Activated T-cell treated with anti-CD3 and anti-CD28 coated beads, Interleukin-2, amount 50 U/mL, for 48 hours (primary cell): ENCODE data around the gene NPC1L1.
A peak's percentile ranks its signal among the peaks of the same experiment; 100 is the strongest.
"Not testable (repeated sequence)": the region's sequence is repeated elsewhere in the genome, so short reads cannot be mapped to it uniquely, and the experiment has no call there.

Source experiments
- DNase-seq, 2 experiments: peaks; one replicate each; pipeline ENCODE4 v3.0.0-alpha.2; 2020

NPC1L1 gene

DNA sequence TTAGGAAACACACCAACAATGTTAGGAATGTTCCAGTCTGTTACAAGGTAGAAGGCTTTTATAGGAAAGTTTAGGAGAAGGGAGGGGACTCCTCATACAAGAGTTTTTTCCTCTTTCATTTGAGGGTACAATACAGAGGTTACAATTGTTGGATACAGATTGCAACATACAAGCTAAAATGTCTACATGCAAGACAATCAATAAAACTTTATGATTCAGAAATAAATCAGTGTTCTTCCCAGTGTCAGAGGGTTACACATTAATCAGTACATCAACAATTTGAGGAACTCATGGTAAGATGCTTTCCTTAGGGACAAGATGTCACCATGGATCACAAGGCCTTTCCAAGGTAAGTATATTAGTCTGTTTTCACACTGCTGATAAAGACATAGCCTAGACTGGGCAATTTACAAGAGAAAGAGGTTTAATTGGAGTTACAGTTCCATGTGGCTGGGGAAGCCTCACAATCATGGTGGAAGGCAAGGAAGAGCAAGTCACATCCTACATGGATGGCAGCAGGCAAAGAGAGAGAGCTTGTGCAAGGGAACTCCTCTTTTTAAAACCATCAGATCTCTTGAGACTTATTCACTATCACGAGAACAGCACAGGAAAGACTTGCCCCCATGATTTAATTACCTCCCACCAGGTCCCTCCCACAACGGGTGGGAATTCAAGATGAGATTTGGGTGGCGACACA is 34.4 kb downstream of the NPC1L1 start:
- not testable (repeated sequence) for DNase-seq

DNA sequence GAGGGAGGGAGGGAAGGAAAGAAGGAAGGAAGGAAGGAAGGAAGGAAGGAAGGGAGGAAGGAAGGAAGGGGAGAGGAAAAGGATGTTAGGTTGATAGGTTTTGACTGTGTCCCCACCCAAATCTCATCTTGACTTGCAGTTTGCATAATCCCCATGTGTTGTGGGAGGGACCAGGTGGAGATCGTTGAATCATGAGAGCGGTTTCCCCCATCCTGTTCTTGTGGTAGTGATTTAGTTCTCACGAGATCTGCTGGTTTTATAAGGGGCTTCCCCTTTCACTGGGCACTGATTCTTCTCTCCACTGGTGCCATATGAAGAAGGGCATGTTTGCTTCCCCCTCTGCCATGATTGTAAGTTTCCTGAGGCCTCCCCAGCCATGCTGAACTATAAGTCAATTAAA is 35.5 kb downstream of the NPC1L1 start:
- DNase-seq = no peak

DNA sequence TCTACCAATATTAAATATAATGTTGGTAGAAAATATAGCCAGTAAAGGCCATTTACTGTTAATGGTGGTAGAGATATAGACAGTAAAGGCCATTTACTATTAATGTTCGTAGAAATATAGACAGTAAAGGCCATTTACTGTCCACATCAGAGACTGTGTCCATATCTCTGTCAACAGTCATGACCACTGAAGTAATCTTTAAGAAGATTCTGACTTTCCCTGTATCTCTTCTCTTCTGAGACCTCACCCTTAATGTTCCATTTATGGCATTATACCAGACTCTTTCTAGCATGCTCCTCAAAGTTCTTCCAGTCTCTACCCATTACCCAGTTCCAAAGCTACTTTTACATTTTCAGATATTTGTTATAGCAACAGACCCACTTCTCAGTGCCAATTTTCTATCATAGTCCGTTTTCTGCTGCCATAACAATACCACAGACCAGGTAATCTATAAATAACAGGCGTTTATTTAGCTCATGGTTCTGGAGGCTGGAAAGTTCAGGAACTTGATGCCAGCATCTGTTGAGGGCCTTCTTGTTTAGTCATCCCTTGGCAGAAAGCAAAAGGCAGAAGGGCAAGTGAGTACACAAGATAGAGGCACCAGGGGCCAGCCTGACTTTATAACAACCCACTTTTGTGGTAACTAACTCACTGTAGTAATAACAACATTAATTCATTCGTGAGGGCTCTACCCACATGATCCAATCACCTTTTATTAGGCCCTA is 42.7 kb downstream of the NPC1L1 start:
- no peak for DNase-seq

DNA sequence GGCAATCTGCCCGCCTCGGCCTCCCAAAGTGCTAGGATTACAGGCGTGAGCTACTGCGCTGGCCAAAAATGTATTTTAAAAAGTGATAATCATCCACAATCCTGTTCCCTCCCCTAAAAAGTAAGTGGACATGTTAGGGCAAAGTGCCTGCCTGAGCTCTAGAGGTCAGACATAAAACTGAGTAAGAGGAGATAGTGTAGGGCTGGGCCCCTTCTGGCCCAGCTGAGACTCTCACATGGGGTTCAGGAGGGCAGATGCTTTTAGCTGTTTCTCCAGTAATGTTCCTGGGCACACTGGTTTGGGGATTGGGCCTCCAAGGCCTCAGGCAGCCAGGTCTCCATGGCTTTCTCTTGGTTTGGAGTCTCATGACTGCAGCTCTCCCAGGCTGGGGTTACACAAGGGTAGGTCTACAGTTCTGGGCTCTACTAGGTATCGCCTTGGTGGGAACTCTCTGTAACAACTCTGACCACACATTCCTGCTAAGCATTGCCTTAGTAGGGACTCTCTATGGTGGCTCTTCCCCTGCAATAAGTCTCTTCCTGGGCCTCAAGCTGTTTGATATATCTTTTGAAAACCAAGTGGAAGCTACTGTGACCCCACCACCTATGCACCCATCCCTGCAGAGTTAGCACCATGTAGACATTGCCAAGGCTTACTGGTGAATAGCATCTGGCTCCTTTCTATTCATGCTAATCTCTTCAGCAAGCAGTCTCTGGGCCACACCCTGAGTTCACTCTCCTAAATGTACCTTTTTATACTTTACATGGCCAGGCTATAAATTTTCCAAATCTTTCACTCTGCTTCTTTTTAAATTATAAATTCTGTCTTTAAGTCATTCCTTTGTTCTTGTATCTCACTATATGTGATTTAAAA is 43.7 kb downstream of the NPC1L1 start:
- no peak for DNase-seq

- no peak for DNase-seq
Measured at GRCh38 chr7:44496385-44496784, 44.7 kb downstream of the NPC1L1 start.

DNA sequence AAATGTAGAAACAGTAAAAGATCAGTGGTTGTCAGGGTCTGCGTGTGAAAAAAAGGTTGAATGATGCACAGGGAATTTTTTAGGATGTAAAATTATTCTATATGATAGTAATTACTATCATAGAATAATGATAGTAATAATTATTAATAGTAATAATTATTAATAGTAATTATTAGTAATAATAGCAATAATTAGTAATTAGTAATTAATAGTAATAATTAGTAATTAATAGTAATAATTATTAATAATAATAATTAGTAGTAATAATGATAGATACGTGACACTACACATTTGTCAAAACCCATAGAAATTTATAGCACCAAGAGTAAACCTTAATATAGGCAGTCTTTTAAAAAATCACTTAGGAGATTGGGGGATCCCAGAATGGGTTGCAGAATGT is 46.2 kb downstream of the NPC1L1 start:
- DNase-seq = no peak

DNA sequence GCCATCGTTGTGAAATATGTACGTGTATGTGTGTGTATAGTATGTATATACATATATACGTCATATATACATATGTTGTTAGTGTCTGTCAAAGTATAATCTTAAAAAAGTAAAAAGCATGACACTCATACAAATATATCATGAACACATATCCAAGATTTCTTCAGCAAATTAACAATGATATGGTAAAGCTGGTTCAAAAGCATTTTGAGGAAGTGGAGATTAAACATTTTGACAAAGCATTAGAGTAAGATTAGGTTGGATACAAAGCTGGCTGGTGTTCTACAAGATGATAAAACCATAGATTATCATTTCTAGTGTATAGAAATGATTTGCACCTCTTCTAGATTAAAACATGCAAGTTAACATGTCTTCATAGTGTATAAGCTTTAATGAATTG is 49.9 kb downstream of the NPC1L1 start:
- DNase-seq = no peak

- DNase-seq = peak; percentile 87 to 88
Measured at GRCh38 chr7:44490351-44491200, 50.6 kb downstream of the NPC1L1 start, which contains the start of gene NUDCD3. Gene NUDCD3, minus strand, starts transcription at chr7:44490658. Its CDS starts 58 bp downstream, at chr7:44490600.

GRCh38 chr7:44489955-44490350 is 51.2 kb downstream of the NPC1L1 start:
- no peak for DNase-seq

- DNase-seq = no peak
Measured at GRCh38 chr7:44488955-44489354, 52.2 kb downstream of the NPC1L1 start.

DNA sequence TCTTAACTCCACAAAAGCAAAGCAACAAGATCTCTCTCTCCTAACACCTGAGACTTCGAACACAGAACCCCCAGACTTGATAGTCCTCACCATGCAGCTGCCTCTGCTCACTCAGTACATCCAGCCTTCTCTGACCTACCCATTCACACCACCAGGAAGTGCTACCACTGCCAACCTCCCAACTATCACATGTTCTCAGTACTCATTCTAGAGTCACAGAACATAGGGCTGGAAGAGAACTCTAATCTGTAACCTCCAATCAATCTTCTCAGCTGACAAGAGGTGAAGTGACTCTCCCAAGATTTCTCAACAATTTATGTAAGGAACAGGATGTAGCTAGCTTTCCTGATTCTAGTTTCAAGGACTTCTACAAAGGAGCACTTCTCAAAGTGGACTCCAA is 54.4 kb downstream of the NPC1L1 start:
- no peak for DNase-seq

DNA sequence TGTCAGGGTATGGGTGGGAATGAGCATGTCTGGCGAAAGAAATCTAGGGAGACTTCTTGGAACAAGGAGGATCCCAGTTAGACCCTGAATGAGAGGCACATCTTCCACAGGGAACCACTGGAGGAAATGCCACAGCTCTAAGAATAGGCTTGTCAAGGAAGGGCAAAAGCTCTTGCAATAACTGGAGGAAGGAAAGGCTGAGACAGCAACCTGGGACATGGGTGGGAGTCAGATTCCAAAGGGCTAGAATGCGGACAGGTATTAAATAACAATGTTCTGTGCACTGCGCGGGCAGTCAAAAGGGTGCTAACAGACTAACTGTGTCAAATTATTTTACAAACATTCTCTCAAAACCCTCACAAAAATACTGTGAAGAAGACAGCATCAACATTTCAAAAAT is 55.1 kb downstream of the NPC1L1 start:
- no peak for DNase-seq

GRCh38 chr7:44484482-44485313 is 56.4 kb downstream of the NPC1L1 start:
- no peak for DNase-seq

DNA sequence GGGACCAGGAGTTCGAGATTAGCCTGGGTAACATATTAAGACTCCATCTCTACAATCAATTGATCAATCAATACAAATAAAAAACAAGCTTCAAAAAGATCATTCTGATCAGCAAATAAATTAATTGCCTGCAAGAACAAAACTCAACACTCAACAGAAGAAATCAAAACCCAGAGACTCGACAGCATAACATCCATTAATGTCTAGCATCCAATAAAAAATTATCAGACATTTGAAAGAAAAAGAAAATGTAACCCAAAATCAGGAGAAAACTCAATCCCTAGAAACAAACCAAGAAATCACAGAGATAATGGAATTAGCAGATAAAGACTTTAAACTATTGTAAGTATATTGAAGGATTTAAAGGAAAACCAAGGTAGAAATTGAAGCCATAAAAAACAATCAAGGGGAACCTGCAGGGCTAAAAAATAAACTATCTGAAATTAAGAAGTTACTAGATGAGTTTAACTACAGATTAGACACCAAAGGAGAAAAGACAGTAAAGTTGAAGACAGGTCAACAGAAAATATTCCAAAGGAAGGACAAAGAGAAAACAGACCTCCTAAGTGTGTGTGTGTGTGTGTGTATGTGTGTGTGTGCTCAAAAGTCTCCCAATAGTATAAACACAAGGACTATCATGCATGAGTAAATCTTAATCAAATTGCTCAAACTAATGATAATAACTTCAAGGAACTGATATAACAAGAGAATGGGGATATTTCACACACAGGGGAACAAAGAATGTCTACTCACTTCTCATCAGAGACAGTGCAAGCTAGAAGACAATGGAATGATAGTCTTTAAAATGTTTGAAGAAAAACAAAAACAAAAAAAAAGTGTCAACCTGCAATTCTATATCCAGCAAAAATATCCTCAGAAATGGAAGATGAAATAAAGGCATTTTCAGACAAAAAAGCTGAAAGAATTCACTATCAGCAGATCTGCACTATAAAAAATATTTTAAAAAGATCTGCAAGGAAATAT is 58.3 kb downstream of the NPC1L1 start:
- no peak for DNase-seq

DNA sequence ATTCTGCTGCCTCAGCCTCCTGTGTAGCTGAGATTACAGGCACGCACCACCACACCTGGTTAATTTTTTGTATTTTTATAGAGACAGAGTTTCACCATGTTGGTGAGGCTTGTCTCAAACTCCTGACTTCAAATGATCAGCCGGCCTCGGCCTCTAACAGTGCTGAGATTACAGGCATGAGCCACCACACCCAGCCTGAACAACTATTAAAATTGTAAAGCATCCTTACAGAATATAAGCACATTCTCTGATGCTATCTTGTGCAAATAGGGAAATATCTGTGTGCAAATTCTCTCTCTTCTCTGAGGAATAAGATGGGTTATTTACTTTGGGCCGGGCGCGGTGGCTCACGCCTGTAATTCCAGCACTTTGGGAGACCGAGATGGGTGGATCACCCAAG is 63.2 kb downstream of the NPC1L1 start:
- DNase-seq = no peak

DNA sequence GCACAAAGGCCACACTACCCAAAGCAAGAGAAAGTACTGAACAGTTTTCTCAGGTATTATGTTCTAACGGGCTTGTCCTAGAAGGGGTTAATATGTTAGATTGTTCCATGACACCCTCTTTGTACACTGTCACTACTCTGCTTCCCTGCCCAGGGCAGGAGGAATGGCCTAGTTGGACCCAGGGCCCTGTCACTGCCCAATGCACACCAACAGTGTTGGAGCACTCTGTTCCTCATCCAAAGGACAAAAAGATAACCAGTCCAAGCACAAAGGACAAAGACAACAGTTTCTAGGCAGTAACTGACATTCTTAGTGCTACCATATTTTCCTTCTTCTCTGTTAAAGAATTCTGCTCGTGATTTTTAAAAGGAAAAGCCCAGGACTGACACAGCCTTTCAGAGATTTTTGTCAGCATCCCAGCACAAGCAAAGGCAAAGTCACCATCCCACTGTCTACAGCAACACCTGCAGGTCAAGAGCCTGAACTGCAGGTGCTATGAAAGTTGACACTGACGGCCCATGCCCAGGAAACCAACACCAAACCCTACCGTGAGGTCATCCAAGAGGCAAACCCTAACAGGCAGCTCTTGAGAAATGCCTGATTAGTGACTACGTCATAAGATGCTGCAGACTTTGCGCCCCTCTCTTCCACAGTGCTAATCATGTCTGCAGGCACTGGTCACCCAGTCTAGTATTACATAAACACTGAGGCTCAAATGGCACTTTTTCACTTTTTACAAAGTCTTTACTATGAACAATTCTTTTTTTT is 63.9 kb downstream of the NPC1L1 start:
- DNase-seq = peak; percentile 71 to 74

DNA sequence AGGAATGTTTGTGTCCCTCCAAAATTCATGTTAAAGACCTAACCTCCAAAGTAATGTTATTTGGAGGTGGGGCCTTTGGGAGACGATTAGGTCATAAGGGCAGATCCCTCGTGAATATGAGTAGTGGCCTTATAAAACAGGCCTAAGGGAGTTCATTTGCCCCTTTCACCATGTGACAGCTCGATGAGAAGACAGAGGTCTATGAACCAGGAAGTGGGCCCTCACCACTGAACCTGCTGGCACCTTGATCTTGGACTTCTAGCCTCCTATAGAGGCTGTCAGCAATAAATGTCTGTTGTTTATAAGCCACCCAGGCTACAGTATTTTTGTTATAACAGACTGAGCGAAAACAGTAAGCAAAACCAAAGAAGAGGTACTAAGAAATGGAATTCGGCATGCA is 64.8 kb downstream of the NPC1L1 start:
- no peak for DNase-seq

- no peak for DNase-seq
Measured at GRCh38 chr7:44473295-44473694, 67.8 kb downstream of the NPC1L1 start.

DNA sequence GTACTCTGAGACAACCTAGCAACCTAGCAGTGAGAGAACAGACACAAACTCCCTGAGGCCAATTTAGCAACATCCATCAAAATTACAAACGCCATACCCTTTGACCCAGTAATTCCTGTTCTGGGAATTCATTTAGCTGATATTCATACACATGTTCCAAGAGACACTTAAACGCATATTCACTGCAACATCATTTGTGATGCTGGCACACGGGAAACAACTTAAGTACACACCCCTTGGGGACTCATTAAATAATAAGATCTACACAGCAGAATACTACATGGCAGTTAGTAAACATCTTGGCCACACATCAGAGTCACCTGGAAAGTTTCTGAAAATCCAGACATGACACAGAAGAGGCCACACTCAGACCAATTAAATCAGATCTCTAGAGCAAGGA is 68.3 kb downstream of the NPC1L1 start:
- no peak for DNase-seq

GRCh38 chr7:44471850-44472249 is 69.3 kb downstream of the NPC1L1 start:
- DNase-seq = no peak
